ENCODE data around the gene AKR1C4.

The AKR1C4 gene

GRCh38 chr10:5234106-5234860 is 37.6 kb downstream of the AKR1C4 start:
- TF ChIP-seq TAF1 (IDR thresholded peaks at IDR 0.05; ENCODE audit: borderline replicate concordance, insufficient read depth, low read length) (no peak), REST (IDR thresholded peaks at IDR 0.05; ENCODE audit: insufficient read depth in 1 of 2, low read depth in 2 of 2, low read length in 2 of 2) (no peak), FOXP2 (optimal IDR thresholded peaks at IDR 0.05; ENCODE audit: borderline replicate concordance, extremely low read depth, extremely low read length, insufficient read depth) (no peak), POLR2AphosphoS5 (IDR thresholded peaks at IDR 0.05; ENCODE audit: low read depth, low read length) (no peak), SIN3A (IDR thresholded peaks at IDR 0.05; ENCODE audit: borderline replicate concordance, insufficient read depth, low read length) (no peak)

GRCh38 chr10:5242585-5242984 is 45.9 kb downstream of the AKR1C4 start:
- TF ChIP-seq FOXP2 (optimal IDR thresholded peaks at IDR 0.05; ENCODE audit: borderline replicate concordance, extremely low read depth, extremely low read length, insufficient read depth) (no peak), REST (IDR thresholded peaks at IDR 0.05; ENCODE audit: insufficient read depth in 1 of 2, low read depth in 2 of 2, low read length in 2 of 2) (no peak), SIN3A (IDR thresholded peaks at IDR 0.05; ENCODE audit: borderline replicate concordance, insufficient read depth, low read length) (no peak), POLR2AphosphoS5 (IDR thresholded peaks at IDR 0.05; ENCODE audit: low read depth, low read length) (no peak), TAF1 (IDR thresholded peaks at IDR 0.05; ENCODE audit: borderline replicate concordance, insufficient read depth, low read length) (no peak)

GRCh38 chr10:5243521-5243987 is 46.9 kb downstream of the AKR1C4 start:
- no peak for TF ChIP-seq TAF1 (IDR thresholded peaks at IDR 0.05; ENCODE audit: borderline replicate concordance, insufficient read depth, low read length)
- TF ChIP-seq REST (IDR thresholded peaks at IDR 0.05; ENCODE audit: insufficient read depth in 1 of 2, low read depth in 2 of 2, low read length in 2 of 2), result no peak
- TF ChIP-seq POLR2AphosphoS5 (IDR thresholded peaks at IDR 0.05; ENCODE audit: low read depth, low read length), result no peak
- no peak for TF ChIP-seq SIN3A (IDR thresholded peaks at IDR 0.05; ENCODE audit: borderline replicate concordance, insufficient read depth, low read length)
- no peak for TF ChIP-seq FOXP2 (optimal IDR thresholded peaks at IDR 0.05; ENCODE audit: borderline replicate concordance, extremely low read depth, extremely low read length, insufficient read depth)

GRCh38 chr10:5252177-5253037 is 55.8 kb downstream of the AKR1C4 start:
- TF ChIP-seq REST (IDR thresholded peaks at IDR 0.05; ENCODE audit: insufficient read depth in 1 of 2, low read depth in 2 of 2, low read length in 2 of 2) (no peak), FOXP2 (optimal IDR thresholded peaks at IDR 0.05; ENCODE audit: borderline replicate concordance, extremely low read depth, extremely low read length, insufficient read depth) (no peak), SIN3A (IDR thresholded peaks at IDR 0.05; ENCODE audit: borderline replicate concordance, insufficient read depth, low read length) (no peak), POLR2AphosphoS5 (IDR thresholded peaks at IDR 0.05; ENCODE audit: low read depth, low read length) (no peak), TAF1 (IDR thresholded peaks at IDR 0.05; ENCODE audit: borderline replicate concordance, insufficient read depth, low read length) (no peak)
